CD4-positive, alpha-beta T cell treated with Interleukin-17A for 4 hours (primary cell): ENCODE data around the gene FAM124B.

Experiments
- DNase-seq: peaks from one replicate; pipeline ENCODE4 v3.0.0-alpha.2; 2020; ENCODE audit warnings: mixed read lengths

FAM124B gene, protein sequence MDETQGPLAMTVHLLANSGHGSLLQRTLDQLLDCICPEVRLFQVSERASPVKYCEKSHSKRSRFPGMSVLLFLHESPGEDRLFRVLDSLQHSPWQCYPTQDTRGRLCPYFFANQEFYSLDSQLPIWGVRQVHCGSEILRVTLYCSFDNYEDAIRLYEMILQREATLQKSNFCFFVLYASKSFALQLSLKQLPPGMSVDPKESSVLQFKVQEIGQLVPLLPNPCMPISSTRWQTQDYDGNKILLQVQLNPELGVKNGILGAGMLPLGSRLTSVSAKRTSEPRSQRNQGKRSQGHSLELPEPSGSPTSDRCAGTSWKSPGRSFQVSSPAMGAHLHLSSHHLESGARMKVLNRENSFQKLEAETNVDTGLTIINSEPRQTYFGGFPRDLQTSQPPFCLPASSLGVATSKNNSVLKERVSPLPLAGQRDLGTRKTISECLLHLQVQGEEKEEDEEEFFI

DNA sequence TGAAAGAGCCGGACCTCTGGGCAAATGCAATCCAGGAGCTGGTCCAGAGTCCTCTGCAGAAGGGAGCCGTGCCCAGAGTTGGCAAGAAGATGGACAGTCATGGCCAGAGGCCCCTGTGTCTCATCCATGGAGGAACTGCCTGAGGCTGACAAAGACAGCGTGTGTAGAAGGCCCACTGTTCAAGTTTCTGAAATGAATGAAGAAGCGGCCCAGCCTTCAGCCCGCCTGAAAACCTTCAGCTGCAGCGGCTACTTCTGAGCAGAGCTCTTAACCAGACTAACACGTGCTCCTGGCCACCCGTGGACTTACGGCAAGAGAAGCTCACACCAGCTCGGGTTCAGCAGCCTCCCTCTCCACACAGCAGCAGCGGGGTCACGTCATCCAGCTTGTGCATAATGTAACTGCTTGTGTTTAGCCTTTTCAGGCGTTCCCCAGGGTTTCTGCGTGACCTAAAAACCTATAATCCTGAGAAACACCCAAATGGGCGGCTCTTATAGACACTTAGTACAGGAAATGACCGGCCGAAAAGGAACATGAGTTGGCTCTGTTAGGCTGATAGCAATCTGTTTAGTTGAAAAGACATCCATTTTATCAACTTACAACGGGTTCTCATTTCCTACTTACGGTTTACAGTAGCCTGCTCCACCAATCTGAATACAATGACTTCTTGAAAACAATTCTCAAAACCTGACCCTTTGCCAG lies at the start of gene FAM124B:
TSS of gene FAM124B (minus strand) at position 467 of the 702 bp plus-strand sequence. CDS start at position 128, 339 bp downstream.
- peak; percentile 36 for DNase-seq

DNA sequence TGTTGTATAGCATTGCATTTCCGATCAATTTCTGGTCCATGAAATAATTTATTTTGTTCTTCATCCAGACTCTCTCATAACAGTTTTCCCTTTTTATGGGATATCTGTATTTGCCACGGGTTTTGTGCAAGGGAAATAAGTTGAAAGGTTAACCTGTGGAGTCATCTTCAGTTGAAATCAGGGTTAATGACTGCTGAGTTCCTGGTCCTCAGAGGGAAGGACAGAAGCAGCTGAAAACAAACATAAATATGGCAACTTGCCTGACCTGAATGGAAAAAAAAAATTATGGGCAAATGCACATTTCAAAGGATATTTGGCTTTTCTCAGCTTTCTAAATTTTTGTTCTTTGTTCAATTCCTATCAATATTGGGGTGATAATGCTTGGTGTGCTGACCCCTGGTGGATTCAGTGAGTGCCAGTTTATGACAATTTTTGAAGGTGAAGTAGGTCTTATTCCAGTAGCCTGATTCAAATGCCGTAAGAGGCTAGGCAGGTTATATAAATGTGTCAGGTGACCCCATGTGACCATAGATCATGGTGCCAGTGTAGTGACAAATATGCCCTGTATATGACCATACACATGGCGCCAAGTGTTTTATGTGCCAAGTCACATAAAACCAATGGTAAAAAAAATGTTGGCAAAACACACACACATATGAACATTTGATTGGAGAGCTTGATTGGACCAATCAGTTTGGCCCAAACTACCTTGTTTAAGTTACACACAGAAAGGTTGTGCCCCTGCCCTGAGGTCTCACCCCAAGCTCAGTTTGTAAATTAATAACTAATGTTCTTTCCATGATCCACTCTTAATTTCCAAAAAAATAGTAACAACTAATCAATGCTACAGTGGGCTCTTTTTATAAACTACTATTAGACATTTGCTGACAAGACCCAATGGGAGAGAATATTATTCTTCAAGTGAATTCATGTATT lies 47.6 kb upstream of the FAM124B start:
- peak; percentile 11 for DNase-seq

GRCh38 chr2:224448236-224448635 lies 46.3 kb upstream of the FAM124B start:
- no peak for DNase-seq

- no peak for DNase-seq
Measured at GRCh38 chr2:224444783-224445182, 42.9 kb upstream of the FAM124B start.

- no peak for DNase-seq
Measured at GRCh38 chr2:224444021-224444420, 42.1 kb upstream of the FAM124B start.

- DNase-seq, result peak; percentile 3
Measured at GRCh38 chr2:224442071-224442967, 40.4 kb upstream of the FAM124B start.

- DNase-seq, result no peak
Measured at GRCh38 chr2:224440988-224441387, 39.1 kb upstream of the FAM124B start.

DNA sequence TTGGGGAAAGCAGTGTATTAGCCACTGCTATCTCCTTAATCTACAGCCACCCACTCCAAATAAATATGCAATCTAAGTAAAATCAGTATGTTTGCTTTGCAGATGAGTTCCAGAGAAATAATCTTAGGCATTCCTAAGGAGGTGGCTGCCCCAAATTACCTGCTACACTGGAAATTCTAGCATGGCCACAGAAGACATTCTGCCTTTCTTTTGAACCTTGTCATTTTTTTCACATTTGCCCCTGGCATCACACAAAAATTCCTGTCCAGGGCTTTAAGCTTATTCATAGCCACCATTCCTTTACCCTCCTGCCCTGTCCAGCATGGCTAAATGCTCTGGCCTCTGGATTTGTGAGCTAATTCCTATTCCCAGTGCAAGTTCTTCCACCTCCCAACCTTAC lies 36.8 kb upstream of the FAM124B start:
- no peak for DNase-seq

- DNase-seq, result no peak
Measured at GRCh38 chr2:224436634-224437033, 34.7 kb upstream of the FAM124B start.

GRCh38 chr2:224434618-224435017 lies 32.7 kb upstream of the FAM124B start:
- no peak for DNase-seq

DNA sequence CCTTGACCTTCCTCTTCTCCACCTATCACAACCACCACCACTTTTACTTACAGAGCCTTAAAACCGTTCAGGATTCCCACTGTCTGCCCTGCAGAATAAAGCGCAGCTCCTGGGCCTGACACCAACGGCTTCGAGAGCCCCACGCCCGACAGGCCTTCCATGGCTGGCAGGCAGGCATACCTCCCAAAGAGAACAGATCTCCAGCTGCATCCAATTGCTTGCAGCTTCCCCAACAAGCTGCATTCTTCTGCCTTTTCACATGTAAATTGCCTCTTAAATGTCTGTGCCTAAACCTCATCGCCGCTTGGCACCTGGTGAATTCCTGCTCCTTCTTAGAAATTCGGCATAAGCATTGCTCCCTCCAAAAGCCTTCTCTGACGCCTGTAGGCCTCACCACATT lies 31.5 kb upstream of the FAM124B start:
- no peak for DNase-seq

DNA sequence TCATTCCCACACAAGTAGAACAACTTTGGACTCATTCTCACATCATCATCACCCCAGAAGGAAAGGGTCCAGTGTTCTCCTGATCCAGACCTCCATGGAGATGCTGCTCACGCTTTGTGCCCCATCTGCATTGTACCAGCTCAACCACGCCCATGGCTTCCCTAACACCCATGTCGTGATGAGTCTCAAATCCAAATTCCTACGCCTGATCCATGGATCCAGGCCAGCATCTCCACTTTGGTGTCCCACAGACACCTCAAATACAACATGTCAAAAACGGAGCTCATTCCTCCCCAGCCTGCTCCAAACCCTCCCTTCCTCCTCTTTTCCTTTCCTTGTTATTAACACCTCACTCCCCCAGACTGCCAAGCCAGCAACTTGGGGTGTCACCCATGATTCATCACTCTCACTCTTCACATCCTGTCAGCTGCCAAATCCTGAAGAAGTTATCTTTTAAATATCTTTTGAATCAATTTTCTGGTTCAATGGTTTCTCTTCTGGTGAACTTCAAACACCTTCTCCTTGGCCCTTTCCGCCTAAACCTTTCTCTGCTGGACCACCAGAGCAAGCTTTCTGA lies 30.2 kb upstream of the FAM124B start:
- DNase-seq, result no peak

- no peak for DNase-seq
Measured at GRCh38 chr2:224429441-224429810, 27.5 kb upstream of the FAM124B start.

DNA sequence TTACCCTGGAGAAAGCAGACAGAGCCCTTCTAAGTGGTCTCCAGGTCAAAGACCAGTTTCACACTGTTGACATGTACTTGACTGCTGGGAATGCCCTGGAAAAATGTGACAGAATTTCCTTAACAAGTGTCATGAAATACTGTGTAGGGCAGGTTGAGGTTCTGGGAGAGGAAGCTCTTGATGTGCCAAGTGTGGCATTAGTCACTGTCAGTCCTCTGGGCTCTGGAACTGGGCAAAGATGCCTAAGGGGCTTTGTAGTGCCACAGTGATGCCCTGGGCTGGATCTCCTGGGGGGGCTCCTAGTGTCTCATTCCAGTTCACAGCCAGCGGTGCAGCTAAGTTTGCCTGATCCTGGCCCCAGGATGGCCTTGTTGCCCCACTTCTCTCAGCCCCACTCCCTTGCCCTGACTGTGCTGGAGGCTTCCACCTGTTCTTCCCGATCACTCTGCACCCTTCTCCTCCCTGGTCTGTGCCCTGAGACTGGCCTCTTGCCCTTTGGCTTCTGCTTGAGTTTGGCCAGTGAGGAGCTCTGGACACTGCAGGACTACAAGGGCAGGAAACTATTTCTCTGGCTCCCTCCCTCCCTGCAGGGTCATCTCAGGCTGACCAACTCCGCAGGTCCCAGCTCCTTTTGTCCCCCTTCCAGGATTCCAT lies 27.0 kb upstream of the FAM124B start:
- DNase-seq, result no peak

- no peak for DNase-seq
Measured at GRCh38 chr2:224427471-224427870, 25.6 kb upstream of the FAM124B start.

DNA sequence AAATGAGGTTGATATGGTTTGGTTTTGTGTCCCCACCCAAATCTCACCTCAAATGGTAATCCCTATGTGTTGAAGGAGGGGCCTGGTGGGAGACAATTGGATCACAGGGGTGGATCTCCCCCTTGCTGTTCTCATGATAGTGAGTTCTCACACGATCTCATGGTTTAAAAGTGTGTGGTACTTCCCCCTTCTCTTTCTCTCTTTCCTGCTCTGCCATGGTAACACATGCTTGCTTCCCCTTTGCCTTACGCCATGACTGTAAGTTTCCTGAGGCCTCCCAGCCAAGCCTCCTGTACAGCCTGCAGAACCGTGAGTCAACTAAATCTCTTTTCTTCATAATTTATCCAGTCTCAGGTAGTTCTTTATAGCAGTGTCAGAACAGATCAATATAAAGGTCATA lies 24.7 kb upstream of the FAM124B start:
- no peak for DNase-seq

DNA sequence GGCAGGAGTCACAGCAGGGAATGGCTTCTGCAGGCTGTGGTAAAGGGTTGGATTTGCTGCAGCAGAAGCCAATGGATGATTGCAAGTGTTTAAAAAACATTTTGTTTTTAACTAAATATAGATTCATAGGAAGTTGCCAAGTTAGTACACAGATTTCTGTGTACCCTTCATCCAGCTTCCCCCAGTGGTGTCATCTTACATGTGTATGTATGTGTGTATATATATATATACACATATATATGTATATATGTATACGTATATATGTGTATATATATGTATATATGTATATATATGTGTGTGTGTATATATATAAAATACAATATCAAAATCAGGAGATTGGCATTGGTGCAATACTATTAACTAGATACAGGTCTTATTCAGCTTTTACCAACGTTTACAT lies 19.2 kb upstream of the FAM124B start:
- DNase-seq, result no peak

DNA sequence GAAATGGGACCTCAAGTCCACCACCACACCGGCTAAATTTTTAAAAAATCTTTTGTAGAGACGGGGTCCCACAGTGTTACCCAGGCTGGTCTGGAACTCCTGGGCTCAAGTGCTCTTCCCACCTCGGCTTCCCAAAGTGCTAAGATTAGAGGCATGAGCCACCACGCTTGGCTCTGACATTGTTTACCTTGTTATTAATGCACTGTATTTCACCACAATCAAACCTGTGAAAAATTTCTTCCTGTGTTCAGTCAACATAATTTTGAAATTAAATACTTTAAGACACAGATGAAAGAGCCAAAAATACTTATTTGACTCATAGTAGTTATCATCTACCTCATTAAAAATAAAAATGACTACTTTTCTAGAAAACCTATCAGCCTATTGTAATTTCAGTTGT lies 16.0 kb upstream of the FAM124B start:
- DNase-seq, result no peak

- no peak for DNase-seq
Measured at GRCh38 chr2:224417361-224417729, 15.4 kb upstream of the FAM124B start.

GRCh38 chr2:224416656-224417360 lies 14.9 kb upstream of the FAM124B start:
- no peak for DNase-seq

GRCh38 chr2:224413381-224413780 lies 11.5 kb upstream of the FAM124B start:
- no peak for DNase-seq
